ENCODE measurements around the gene NAXD.

NAXD gene

DNA sequence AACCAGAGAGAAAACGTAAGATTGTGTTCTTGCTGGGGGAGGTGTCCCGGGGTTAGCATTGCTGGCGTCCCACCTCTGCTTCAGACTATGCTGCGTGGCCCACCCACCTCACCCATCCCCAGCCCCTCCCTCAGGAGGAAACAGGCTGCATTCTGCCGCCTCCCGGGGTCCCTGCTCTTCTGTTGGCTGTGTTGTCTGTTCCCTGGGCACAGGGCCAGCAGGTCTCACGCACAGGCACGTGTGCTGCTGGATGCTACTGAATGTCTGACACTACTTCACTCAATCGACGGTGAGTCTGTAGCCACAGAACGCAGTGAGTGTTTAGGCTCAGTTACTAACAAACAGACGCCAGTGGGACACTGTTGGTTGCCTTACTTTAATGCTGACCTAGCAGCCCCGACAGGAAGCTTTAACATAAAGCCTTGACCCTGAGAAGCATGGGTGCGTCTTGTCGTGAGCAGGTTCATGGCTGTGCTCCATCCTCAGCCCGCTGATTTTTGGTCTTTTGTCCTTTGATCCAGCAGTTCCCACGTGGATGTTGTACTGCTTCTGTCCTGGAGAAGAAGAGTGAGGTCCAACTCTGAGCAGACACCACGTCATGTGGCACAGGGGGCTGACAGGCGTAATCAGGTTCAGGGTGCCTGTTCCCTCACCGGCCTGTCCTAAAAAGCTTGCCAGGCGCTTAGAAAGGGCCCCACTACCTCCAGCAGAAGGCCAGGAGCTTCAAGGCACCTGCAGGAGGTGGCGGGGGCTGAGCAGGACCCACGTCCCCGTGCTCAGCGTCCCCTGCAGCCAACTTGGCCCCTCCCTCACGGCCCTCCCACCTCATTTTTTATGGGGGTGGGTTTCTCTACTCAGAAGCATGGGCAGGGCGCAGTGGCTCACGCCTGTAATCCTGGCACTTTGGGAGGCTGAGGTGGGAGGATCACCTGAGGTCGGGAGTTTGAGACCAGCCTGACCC lies 26.0 kb downstream of the NAXD start:
- DNase-seq (ENCODE audit: low read depth, low spot score), result no peak
- H3K27ac ChIP-seq, result no peak overlapping the region

DNA sequence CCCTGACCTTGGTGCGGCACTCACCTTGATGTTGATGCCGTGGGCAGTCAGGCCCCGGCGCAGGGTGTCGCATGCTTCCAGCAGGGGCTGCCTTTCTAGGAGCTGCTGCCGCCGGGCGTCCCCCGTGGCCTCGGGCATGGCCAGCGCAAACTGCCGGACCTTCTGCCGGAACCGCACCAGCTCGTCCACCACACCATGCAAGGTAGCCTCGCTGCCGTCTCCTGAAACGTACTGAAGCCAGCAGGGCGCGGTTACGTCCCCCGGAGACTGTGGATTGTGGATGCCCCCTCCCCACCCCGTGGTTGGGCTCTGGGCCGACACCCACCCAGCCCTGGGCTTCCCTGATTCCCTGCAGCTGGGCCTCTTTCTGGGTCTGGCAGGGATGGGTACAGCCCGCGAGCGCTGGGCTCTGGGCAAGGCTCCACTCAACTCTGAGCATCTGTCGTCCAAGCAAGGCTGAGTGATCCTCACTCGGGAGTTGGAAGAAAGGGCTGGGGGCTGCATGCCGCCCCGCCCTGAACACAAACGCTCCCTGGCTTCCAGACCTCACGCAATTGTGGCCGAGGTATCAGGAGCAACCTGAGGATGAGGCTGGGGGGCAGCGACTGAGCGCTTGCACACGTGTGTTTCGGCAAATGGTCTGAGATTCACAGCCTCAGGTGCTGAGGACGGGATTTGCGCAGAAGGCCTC lies 27.1 kb downstream of the NAXD start:
- no peak for DNase-seq (ENCODE audit: low read depth, low spot score)
- no peak overlapping the region for H3K27ac ChIP-seq

- no peak for DNase-seq (ENCODE audit: low read depth, low spot score)
- no peak overlapping the region for H3K27ac ChIP-seq
Observed at GRCh38 chr13:110643324-110643723, 28.0 kb downstream of the NAXD start.

DNA sequence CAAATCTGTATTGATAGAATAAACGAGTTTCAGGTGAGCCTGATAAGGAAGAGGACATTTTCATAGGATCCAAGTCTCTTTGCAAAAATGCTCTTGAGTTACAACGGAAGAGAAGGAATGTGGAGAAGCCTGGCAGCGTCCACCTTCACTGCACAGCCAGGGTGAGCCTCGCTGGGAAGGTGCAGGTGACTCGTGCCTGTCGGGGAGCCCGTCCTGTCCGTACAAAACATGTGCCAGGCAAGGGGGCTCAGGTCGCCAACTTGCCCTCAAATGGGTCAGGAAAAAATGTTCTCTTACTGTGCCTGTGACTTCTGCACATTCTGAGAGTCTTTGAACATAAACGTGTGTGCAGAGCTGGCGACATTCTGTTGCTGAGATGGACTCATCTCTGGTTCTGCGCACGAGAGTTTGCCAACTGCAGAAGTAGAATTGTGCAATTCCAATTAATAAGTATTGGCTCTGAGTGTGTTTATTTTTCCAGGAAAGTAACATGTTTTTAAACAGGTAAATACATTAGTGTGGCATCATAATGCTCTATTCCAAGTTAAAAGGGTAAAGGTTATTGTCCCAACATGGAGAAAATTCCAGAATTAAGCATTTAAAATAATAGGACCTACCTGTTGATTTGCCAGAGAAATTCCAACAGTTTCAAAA lies 28.6 kb downstream of the NAXD start:
- no peak for DNase-seq (ENCODE audit: low read depth, low spot score)
- H3K27ac ChIP-seq, result no peak overlapping the region

DNA sequence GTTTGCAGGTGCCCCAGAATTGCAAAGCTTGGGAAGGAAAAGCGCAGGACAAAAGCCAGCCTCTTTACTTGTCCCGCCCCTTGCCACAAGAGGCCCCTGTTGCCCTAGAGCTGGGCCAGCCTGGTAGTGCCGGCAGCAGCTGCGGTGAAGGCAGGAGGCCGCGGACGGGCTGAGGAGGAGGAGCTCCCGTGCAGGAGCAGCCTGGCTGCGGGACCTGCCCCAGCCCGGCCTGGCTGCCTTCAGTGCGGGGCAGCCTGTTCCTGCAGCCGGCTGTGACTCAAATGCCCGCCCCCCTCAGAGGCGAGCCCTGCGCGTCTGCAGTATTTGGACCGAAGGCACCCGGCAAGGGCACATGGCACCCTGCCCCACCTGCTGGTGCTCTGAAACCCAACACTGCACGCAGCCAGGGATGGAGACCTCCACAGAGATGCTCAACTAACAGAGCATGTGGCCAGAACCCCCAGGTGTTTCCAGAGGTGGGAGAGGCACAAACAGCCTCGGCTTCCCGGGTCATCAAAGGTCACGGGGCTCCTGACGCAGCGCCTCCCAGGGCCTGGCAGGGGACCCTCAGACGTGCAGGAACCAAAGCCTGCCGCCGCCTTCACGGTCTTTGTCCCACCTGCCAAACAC lies 29.7 kb downstream of the NAXD start:
- DNase-seq (ENCODE audit: low read depth, low spot score), result no peak
- no peak overlapping the region for H3K27ac ChIP-seq

DNA sequence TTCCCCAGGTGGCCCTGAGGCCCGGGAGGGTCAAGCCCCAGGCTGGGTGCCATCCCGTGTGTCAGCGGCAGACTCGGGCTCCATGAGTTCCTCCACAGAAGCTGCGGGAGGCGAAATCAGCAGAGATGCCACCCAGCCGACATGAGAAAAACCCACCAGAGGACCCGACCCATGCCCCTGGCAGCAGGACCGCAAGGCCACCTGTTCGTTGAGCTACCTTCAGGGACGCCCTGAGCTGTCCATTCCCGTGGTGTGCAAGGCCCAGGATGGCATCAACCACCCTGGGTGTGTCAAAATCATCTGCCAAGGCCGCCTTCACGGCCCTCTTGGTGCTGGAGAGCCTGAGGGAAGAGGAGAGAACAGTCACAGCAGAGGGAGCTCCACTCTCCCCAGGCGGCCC lies 30.4 kb downstream of the NAXD start:
- no peak overlapping the region for H3K27ac ChIP-seq
- no peak for DNase-seq (ENCODE audit: low read depth, low spot score)

GRCh38 chr13:110646442-110647364 lies 31.4 kb downstream of the NAXD start:
- no peak for DNase-seq (ENCODE audit: low read depth, low spot score)
- no peak overlapping the region for H3K27ac ChIP-seq

DNA sequence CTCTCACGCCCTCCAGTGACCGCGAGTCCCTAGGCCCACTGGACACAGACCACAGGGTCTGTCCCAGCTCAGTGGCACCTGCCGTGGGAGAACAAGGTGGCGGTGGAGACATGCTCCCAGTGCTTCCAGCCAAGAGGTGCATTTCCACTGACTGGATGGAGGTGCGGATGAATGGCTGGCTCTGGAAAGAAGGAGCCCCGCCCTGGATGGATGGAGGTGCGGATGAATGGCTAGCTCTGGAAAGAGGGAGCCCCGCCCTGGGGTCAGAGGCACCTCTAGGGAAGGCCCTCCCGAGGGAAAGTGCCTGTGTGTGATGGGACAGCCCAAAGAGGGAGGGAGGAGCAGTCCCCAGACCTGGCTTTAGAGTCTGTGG lies 32.0 kb downstream of the NAXD start:
- no peak for DNase-seq (ENCODE audit: low read depth, low spot score)
- no peak overlapping the region for H3K27ac ChIP-seq

DNA sequence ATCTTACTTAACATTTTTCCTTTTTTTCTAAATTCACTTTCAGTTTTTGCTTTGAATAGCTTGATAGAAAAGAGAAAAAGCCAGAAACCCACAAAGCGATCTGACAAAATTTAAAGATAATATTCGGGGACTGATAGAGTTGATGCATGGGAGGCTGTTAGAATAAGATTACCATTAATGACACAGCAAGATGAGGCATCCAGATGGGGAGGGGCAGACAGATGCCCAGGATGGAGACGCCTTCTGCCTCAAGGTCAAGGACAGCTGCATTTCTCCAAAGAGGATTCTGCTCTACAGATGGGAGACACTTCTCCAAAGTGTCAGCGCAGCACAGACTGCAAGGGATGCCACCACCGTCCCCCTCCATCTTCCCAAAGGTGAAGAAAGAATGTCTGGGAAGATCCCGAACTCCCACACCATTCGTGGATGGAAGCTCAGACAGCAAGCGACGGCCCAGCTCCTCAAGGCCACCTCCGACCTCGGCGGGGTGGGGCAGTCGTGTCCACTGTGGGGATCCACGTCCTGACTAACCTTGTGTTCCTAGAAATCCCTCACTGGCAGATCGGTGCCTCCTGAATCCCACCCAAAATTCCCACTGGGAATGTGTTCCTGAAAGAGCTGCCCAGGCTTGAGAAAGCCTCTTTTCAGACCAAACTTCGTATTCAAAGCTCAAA lies 32.9 kb downstream of the NAXD start:
- no peak overlapping the region for H3K27ac ChIP-seq
- DNase-seq (ENCODE audit: low read depth, low spot score), result no peak

GRCh38 chr13:110648848-110649421 lies 33.6 kb downstream of the NAXD start:
- no peak overlapping the region for H3K27ac ChIP-seq
- no peak for DNase-seq (ENCODE audit: low read depth, low spot score)

- no peak for DNase-seq (ENCODE audit: low read depth, low spot score)
Observed at GRCh38 chr13:110649551-110649950, 34.2 kb downstream of the NAXD start.

DNA sequence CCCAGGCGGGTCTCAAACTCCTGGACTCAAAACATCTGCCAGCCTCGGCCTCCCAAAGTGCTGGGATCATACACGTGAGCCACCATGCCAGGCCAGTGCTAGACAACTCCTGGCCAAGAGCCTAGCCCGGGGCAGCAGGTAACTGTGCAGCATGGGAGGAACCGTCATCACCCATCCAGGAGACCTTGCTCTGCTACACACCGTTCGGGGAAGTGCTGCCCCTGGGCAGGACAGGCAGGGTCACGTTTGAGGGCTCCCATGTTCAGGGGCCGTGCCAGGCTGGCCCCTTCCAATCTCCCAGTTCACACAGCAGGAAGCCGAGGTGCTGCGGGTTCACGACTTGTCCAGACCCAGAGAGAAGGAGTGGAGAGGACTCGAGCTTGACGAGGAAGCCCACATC lies 35.1 kb downstream of the NAXD start:
- H3K27ac ChIP-seq, result no peak overlapping the region
- DNase-seq (ENCODE audit: low read depth, low spot score), result no peak

More at GRCh38 chr13:110649551-110649950, 34.2 kb downstream of the NAXD start:
- H3K27ac ChIP-seq, result no peak overlapping the region

DNA sequence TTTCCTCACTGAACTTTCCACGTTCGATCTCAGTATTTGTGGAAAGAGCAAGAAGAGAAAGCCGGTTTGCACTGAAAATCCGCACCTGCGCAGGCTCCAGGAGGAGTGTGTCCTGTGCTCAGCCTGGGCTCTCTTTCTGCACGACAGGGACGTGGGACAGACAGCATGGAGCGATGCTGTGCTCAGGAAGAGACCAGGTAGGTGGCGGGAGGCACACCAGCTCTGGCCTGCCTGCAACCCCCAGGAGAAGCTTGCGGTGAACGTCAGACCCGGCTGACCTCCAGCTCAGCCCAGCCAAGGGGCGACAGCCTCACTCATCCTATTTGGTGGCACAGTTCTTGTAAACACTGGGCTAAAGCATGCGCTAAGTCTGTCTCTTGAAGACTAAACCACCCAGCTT lies 35.9 kb downstream of the NAXD start:
- DNase-seq (ENCODE audit: low read depth, low spot score), result no peak
- H3K27ac ChIP-seq, result no peak overlapping the region

- DNase-seq (ENCODE audit: low read depth, low spot score), result no peak
- no peak overlapping the region for H3K27ac ChIP-seq
Observed at GRCh38 chr13:110651726-110652230, 36.4 kb downstream of the NAXD start.

DNA sequence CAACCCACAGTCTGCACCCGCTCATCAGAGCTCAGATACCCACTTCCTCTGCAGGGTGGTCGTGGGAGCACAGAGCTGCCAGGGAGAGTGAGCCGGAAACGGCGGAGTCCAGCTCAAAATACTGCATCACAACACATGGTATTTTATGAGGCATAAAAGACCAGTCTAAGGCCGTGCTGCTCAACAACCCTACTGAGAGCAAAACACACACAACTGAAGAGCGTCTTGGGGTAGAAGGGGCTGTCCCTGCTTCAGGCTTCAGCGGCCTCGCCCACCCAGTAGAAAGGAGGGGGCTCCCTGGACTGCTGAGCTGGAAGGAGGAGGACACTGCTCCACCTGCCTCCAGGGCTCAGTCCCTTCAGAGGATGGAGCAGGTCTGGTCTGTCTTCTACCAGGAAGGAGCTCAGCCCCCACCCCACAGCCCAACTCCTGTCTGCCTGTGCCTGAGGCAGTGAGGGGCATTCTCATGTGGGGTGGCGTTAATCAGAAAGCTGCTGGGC lies 36.9 kb downstream of the NAXD start:
- no peak overlapping the region for H3K27ac ChIP-seq

GRCh38 chr13:110652764-110653163 lies 37.4 kb downstream of the NAXD start:
- no peak for DNase-seq (ENCODE audit: low read depth, low spot score)
- H3K27ac ChIP-seq, result no peak overlapping the region

More for the DNA sequence above, 36.9 kb downstream of the NAXD start:
- DNase-seq (ENCODE audit: low read depth, low spot score), result no peak

- DNase-seq (ENCODE audit: low read depth, low spot score), result no peak
- H3K27ac ChIP-seq, result no peak overlapping the region
Observed at GRCh38 chr13:110653271-110653670, 37.9 kb downstream of the NAXD start.

DNA sequence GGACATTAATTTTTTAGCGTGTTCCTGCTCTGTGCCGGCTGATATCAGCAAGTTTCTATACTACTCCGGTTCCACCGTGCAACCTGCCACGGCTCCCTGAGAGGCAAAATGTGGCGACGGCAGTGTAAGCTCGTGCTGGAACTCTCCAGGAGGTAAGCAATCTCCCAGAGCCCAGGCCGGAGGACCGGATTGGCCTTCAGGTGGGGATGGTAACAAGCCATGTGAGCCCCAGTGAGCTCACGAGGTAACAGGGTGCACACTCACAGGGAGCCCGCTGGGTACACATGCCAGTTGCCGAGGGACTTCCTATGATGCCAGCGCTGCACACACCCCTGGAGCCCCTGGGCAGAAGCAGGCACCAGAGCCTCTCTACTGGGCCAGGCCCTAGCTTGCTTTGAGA lies 38.5 kb downstream of the NAXD start:
- no peak for DNase-seq (ENCODE audit: low read depth, low spot score)
- H3K27ac ChIP-seq, result no peak overlapping the region

Data from epithelial cell of prostate (primary cell).